ENCODE data around the gene MRPL45. TPM values are rescaled to one million over a fixed set of nuclear protein-coding genes. Genes with fewer than 3 reads are reported as not detected.
"Not testable (repeated sequence)": the region's sequence is repeated elsewhere in the genome, so short reads cannot be mapped to it uniquely, and the experiment has no call there.

Gene MRPL45
- total RNA-seq, result 10 to 100 TPM; 23.1 to 32.4 (median 28.7) TPM

DNA sequence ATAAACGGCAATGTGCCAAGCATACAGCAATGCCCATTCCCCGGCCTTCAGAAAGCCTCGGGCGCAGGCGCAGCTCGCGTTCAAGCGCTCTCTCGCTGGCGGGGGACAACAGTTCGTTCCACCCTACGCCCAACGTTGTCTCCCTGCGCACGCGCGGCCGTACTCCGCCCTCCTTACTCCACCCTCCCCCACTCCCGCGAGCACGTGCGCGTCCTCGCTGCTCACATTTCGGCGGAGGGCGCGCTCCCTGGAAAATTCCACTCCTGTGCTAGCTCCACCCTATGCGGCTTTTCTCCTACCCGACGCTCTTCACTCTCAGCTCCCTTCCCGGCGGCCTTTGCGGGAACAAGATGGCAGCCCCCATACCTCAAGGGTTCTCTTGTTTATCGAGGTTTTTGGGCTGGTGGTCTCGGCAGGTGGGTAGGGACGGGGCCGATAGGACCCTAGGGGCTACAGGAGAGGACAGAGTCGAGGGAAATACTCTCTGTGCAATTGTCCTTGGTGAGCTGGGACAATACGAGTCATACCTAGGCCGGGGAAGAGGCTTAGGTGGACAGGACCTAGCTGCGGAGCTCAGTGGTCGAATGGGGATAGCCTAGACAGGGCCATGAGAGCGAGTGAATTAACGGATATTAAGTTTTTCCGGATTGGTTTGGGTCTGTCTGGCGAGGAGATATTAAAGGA is at the start of gene MRPL45:
MRPL45 (plus strand) TSS at position 335 of the 684 bp plus-strand sequence; CDS start at position 351, 16 bp downstream.
- not testable (repeated sequence) for H3K27me3 ChIP-seq, H3K9me3 ChIP-seq, H3K4me1 ChIP-seq
- peaks cover 0 to 22% of the 10 kb centered on the region in 2 donors for H3K36me3 ChIP-seq
- peak; percentile 99 for ATAC-seq
- H3K27ac ChIP-seq, result peak within 1 kb of the TSS in 3 of 4 donors; percentile 76 to 78 (median 78)
- peak; percentile 8 for TF ChIP-seq POLR2AphosphoS5 (IDR thresholded peaks at IDR 0.05)
- H3K4me3 ChIP-seq, result peak within 1 kb of the TSS; percentile 54 to 68
- WGBS, 2 donors (ENCODE audit: low coverage in 1 of 2), result 1 to 5% methylated on average over 11 to 26 of the region's 48 CpGs

DNA sequence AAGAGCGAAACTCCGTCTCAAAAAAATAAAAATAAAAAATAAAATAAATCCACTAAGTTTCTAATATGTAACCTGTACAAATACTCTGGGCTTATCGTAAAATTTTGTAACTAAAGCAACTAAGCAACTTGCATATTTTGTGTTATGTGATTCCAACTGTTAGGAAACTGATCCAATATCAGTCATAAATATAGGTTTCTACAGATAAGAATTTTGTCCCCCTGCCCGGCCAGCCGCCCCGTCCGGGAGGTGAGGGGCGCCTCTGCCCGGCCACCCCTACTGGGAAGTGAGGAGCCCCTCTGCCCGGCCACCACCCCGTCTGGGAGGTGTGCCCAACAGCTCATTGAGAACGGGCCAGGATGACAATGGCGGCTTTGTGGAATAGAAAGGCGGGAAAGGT is 43.8 kb upstream of the MRPL45 start:
- H3K36me3 ChIP-seq, H3K27me3 ChIP-seq, ATAC-seq, H3K4me3 ChIP-seq, H3K9me3 ChIP-seq, H3K27ac ChIP-seq: not testable (repeated sequence)
- peaks cover 0 to 20% (median 0%) of the 10 kb centered on the region in 3 donors for H3K4me1 ChIP-seq
- WGBS, 2 donors (ENCODE audit: low coverage in 1 of 2), result 80 to 94% methylated on average over 1 to 3 of the region's 14 CpGs

DNA sequence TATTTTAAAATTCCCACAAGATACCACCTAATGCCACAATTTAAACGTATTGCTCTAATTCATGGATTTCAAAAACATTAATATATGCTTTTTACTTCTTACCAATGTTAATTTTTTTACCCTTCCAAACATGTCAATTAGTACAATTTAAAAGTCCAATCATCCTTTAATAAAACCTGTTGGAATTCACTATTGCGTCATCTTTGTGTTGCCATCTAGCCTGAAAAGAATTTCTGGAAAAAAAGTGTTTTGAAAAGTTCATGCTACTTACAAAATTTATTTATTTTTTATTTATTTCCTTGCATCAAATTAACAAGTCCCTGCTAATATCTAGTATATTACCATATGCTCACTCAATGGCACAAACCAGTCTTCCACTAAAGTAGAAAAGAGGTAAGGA is 42.6 kb upstream of the MRPL45 start:
- not testable (repeated sequence) for ATAC-seq, H3K27me3 ChIP-seq, H3K36me3 ChIP-seq, H3K27ac ChIP-seq, H3K4me3 ChIP-seq, H3K9me3 ChIP-seq
- peaks cover 0 to 20% (median 0%) of the 10 kb centered on the region in 3 donors for H3K4me1 ChIP-seq
- 36 to 38% methylated on average over 2 of the region's 2 CpGs for WGBS, 2 donors (ENCODE audit: low coverage in 1 of 2)

DNA sequence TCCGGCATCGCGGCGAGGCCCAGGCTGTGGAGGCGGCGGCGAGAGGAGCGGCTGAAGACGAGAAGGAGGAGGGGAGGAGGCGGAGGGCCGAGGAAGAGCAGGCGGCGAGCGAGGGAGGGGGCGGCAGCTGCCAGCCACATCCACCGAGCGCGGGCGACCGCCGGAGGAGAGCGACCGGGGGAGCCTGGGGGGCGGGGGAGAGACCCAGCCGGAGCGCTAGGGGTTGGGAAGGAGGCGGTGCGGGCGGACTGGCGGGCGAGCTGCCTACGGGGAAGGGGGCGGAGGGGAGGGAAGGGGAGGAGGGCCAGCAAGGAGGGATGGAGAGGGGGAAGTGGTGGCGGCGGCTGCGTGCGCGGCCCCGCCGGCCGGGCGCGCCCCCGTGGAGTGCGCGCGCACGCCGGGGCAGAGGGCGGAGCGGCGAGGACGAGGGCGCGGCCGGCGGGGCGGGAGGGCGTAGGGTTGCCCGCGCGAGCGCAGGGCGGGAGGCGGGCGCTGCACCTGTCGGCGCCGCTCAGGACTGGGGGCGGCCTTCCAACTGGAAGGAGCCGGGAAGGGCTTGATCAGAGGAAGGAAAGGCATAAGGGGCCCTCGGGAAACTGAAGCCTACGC is 39.9 kb upstream of the MRPL45 start:
- peak; percentile 92 for ATAC-seq
- Histone ChIP-seq H3K4me3 (peak overlapping the region; percentile 69 to 93), H3K27ac (peak overlapping the region; percentile 87 to 93 (median 92)), H3K4me1 (peaks cover 0 to 20% (median 0%) of the 10 kb centered on the region in 3 donors)
- H3K36me3 ChIP-seq, H3K9me3 ChIP-seq, H3K27me3 ChIP-seq: not testable (repeated sequence)
- TF ChIP-seq POLR2A (IDR thresholded peaks at IDR 0.05), result peak in 1 of 2 donors; percentile 34
- WGBS, 2 donors (ENCODE audit: low coverage in 1 of 2), result 0% methylated on average over 11 of the region's 73 CpGs; no CpG with 5 or more reads in 1 of the 2 donors

DNA sequence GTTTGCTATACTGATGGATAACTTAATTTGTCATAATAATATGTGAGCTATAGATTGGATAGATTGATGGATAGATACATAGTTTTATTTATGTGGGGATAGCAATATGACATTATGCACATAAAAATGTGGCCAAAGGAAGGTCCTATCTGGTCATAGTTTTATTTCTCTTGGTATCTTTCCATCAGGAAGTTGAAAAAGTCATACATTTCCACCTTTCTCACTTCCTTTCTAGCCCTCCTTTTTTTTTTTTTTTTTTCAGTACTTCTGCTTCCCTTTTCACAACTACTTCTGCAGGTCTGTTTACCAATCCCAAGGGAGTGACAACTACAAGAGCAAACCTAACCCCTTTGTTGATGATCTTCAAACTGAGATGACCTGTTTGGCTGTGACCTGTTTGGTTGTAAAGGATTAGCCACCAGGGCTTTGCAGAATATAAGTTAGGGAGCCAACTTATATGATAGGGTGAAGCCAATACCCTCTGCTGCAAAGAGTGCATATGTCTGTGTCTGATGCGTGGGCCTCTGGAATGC is 30.9 kb upstream of the MRPL45 start:
- H3K4me3 ChIP-seq, H3K4me1 ChIP-seq, H3K9me3 ChIP-seq, H3K27ac ChIP-seq, H3K27me3 ChIP-seq, ATAC-seq, H3K36me3 ChIP-seq: not testable (repeated sequence)
- WGBS, 2 donors (ENCODE audit: low coverage in 1 of 2), result 100% methylated on average over 1 of the region's 1 CpG; no CpG with 5 or more reads in 1 of the 2 donors

DNA sequence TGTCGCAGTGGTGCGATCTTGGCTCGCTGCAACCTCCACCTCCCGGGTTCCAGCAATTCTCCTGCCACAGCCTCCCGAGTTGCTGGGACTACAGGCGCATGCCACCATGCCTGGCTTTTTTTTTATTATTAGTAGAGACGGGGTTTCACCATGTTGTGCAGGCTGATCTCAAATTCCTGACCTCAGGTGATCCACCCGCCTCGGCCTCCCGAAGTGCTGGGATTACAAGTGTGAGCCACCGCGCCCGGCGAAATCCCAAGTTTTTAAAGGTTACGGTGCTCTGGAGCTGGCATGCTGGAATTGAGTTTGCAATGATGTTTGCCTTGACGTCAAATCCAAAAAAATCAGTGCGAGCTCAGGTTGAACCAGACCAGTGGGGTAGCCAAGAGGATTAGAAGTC is 30.4 kb upstream of the MRPL45 start:
- not testable (repeated sequence) for H3K27me3 ChIP-seq, H3K27ac ChIP-seq, H3K4me3 ChIP-seq, H3K9me3 ChIP-seq, H3K36me3 ChIP-seq, ATAC-seq, H3K4me1 ChIP-seq
- WGBS, 2 donors (ENCODE audit: low coverage in 1 of 2), result 79 to 95% methylated on average over 4 to 12 of the region's 17 CpGs

DNA sequence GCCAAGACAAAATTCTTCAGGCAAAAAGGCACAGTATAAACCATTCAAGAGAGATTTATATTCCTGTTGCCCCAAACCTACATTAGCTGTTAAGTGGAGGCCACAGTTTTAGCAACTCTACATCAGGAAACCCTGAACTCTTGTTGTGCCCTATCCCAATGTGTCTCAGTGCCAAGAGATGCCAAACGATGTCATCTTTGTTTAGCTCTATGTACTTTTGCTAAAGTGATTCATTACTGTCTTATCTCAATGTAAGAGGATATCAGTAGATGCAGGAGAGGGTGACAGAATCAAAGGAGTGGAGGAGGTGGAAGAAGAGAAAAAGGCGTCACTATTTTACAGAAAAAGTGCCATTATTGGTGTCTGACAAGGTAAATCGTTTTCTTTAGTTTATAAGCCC is 28.8 kb upstream of the MRPL45 start:
- 42 to 76% methylated on average over 2 to 3 of the region's 3 CpGs for WGBS, 2 donors (ENCODE audit: low coverage in 1 of 2)
- ATAC-seq, H3K36me3 ChIP-seq, H3K27ac ChIP-seq, H3K9me3 ChIP-seq, H3K27me3 ChIP-seq, H3K4me1 ChIP-seq, H3K4me3 ChIP-seq: not testable (repeated sequence)

DNA sequence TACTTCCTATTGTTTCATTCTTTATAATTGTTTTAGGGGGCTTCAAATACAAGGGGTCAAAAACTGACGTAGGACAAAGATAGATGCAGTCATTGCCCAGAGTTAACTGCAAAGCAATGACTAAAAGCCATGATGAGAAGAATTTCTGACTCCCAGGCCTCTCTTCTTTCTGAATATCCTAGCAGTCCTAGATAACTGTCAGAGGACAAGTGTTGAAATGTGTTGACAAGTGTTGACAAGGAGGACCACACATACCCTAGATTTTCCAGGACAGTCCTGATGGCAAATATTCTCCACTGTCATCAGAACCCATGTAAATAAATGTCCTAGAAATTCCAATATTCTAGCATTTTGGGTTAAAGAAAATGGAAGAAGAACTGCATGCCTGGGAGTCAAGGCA is 27.9 kb upstream of the MRPL45 start:
- not testable (repeated sequence) for H3K4me3 ChIP-seq, H3K36me3 ChIP-seq, H3K4me1 ChIP-seq, H3K9me3 ChIP-seq, ATAC-seq, H3K27me3 ChIP-seq, H3K27ac ChIP-seq
- WGBS, 2 donors (ENCODE audit: low coverage in 1 of 2), result 43 to 67% methylated on average over 1 of the region's 1 CpG

DNA sequence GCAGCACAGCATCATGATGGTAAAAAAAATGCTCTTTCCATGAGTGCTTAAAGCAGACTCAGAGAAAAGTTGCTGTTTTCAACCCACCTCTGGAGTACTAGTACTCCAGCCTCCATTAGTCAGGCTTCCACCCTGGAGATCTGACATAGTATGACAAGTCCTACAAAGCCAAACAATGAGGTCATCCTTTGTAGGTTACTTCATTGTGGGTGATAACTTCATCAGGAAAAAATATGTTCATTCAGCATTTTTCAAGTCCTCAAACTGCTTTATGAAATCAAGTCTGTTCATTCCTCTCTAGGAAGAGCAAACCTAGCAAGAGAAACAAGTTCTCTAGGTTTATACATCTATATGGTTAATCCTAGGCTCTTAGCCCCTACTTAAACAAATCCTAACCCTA is 27.4 kb upstream of the MRPL45 start:
- not testable (repeated sequence) for H3K27me3 ChIP-seq, ATAC-seq, H3K36me3 ChIP-seq, H3K27ac ChIP-seq, H3K4me3 ChIP-seq, H3K4me1 ChIP-seq, H3K9me3 ChIP-seq

DNA sequence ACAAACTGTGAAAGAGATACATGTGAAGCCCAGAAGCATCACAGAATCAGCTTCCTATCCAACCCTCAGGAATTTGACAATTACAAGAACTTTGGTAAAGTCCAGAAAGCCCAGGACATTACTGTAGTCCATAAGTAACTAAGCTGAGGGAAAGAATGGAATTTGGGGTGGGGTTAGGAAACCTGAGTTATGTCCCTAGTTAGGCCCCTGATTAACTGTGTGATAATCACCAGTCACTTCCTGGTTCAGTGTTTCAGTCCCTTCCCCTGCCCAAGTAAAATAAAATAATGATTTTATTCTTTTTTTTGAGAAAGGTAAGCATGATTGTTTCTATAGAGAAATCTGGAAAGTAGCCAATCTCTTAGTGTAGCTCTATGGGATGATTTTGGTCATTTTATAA is 11.0 kb upstream of the MRPL45 start:
- Histone ChIP-seq H3K4me1 (peaks cover 0 to 11% (median 3%) of the 10 kb centered on the region in 3 donors), H3K27ac (peak overlapping the region in 1 of 4 donors; percentile 63)
- not testable (repeated sequence) for ATAC-seq, H3K27me3 ChIP-seq, H3K36me3 ChIP-seq, H3K9me3 ChIP-seq, H3K4me3 ChIP-seq
